DND-41 (cell line): ENCODE measurements around the gene TBC1D22A.

ENCODE experiments used
- EZH2 ChIP-seq: IDR thresholded peaks from 3 replicates; pipeline ENCODE4 v1.6.1; 2012; ENCODE audit warnings: borderline replicate concordance, low read depth, mild to moderate bottlenecking, moderate library complexity, low read length, inconsistent platforms; ENCODE audit not compliant: severe bottlenecking
- TF ChIP-seq, protein P1 (sequence below): IDR thresholded peaks from 2 replicates; pipeline ENCODE4 v1.5.1; 2012; ENCODE audit warnings: borderline replicate concordance, low read length, moderate library complexity, mild to moderate bottlenecking; ENCODE audit not compliant: poor library complexity, severe bottlenecking; ENCODE audit errors: extremely low read depth

GRCh38 chr22:46754826-46755225, 7.6 kb upstream of the TBC1D22A start:
- no peak for TF ChIP-seq EZH2
- TF ChIP-seq, protein P1, sequence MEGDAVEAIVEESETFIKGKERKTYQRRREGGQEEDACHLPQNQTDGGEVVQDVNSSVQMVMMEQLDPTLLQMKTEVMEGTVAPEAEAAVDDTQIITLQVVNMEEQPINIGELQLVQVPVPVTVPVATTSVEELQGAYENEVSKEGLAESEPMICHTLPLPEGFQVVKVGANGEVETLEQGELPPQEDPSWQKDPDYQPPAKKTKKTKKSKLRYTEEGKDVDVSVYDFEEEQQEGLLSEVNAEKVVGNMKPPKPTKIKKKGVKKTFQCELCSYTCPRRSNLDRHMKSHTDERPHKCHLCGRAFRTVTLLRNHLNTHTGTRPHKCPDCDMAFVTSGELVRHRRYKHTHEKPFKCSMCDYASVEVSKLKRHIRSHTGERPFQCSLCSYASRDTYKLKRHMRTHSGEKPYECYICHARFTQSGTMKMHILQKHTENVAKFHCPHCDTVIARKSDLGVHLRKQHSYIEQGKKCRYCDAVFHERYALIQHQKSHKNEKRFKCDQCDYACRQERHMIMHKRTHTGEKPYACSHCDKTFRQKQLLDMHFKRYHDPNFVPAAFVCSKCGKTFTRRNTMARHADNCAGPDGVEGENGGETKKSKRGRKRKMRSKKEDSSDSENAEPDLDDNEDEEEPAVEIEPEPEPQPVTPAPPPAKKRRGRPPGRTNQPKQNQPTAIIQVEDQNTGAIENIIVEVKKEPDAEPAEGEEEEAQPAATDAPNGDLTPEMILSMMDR, result no peak
